ENCODE results near the gene TRUB2.
"Not testable (repeated sequence)": the region's sequence is repeated elsewhere in the genome, so short reads cannot be mapped to it uniquely, and the experiment has no call there.

The TRUB2 gene

GRCh38 chr9:128341435-128341849 is 19.2 kb upstream of the TRUB2 start:
- DNase-seq (ENCODE audit: low read depth in 1 of 2, low spot score in 1 of 2): peak; percentile 28 to 45

- DNase-seq (ENCODE audit: low read depth in 1 of 2, low spot score in 1 of 2): no peak
Measured at GRCh38 chr9:128340691-128341434, 18.6 kb upstream of the TRUB2 start.

- peak; percentile 57 to 76 for DNase-seq (ENCODE audit: low read depth in 1 of 2, low spot score in 1 of 2)
Measured at GRCh38 chr9:128339761-128340690, 17.8 kb upstream of the TRUB2 start, which contains the start of gene SLC27A4. SLC27A4 (plus strand) TSS chr9:128340527; CDS start chr9:128343133, 2,606 bp downstream.

GRCh38 chr9:128338852-128339614 is 16.8 kb upstream of the TRUB2 start:
- DNase-seq (ENCODE audit: low read depth in 1 of 2, low spot score in 1 of 2): not testable (repeated sequence)

GRCh38 chr9:128337936-128338335 is 15.7 kb upstream of the TRUB2 start:
- no peak for DNase-seq (ENCODE audit: low read depth in 1 of 2, low spot score in 1 of 2)

GRCh38 chr9:128335914-128336313 is 13.7 kb upstream of the TRUB2 start:
- no peak for DNase-seq (ENCODE audit: low read depth in 1 of 2, low spot score in 1 of 2)

- no peak for DNase-seq (ENCODE audit: low read depth in 1 of 2, low spot score in 1 of 2)
Measured at GRCh38 chr9:128335161-128335560, 12.9 kb upstream of the TRUB2 start.

GRCh38 chr9:128333451-128333869 is 11.2 kb upstream of the TRUB2 start:
- DNase-seq (ENCODE audit: low read depth in 1 of 2, low spot score in 1 of 2): no peak

- no peak for DNase-seq (ENCODE audit: low read depth in 1 of 2, low spot score in 1 of 2)
Measured at GRCh38 chr9:128325629-128326028, 3.4 kb upstream of the TRUB2 start.

- DNase-seq (ENCODE audit: low read depth in 1 of 2, low spot score in 1 of 2): no peak
Measured at GRCh38 chr9:128324401-128324800, 2.2 kb upstream of the TRUB2 start.

GRCh38 chr9:128323791-128324190 is 1.5 kb upstream of the TRUB2 start:
- DNase-seq (ENCODE audit: low read depth in 1 of 2, low spot score in 1 of 2): no peak

- no peak for DNase-seq (ENCODE audit: low read depth in 1 of 2, low spot score in 1 of 2)
Measured at GRCh38 chr9:128323212-128323730, 1.0 kb upstream of the TRUB2 start.

- DNase-seq (ENCODE audit: low read depth in 1 of 2, low spot score in 1 of 2): no peak
Measured at GRCh38 chr9:128321879-128322403, 306 bp downstream of the TRUB2 start.

- no peak for DNase-seq (ENCODE audit: low read depth in 1 of 2, low spot score in 1 of 2)
Measured at GRCh38 chr9:128321343-128321742, 904 bp downstream of the TRUB2 start.

GRCh38 chr9:128317629-128318028 is 4.6 kb downstream of the TRUB2 start:
- DNase-seq (ENCODE audit: low read depth in 1 of 2, low spot score in 1 of 2): no peak

- DNase-seq (ENCODE audit: low read depth in 1 of 2, low spot score in 1 of 2): no peak
Measured at GRCh38 chr9:128316421-128316820, 5.8 kb downstream of the TRUB2 start.

- DNase-seq (ENCODE audit: low read depth in 1 of 2, low spot score in 1 of 2): no peak
Measured at GRCh38 chr9:128314697-128315096, 7.5 kb downstream of the TRUB2 start.

GRCh38 chr9:128310461-128310860 is 11.8 kb downstream of the TRUB2 start:
- DNase-seq (ENCODE audit: low read depth in 1 of 2, low spot score in 1 of 2): no peak

- no peak for DNase-seq (ENCODE audit: low read depth in 1 of 2, low spot score in 1 of 2)
Measured at GRCh38 chr9:128309551-128309950, 12.7 kb downstream of the TRUB2 start.

GRCh38 chr9:128304971-128305288 is 17.3 kb downstream of the TRUB2 start:
- DNase-seq (ENCODE audit: low read depth in 1 of 2, low spot score in 1 of 2): no peak

Data from activated T-helper 1 cell treated with anti-CD3 and anti-CD28 coated beads, Interleukin-2, amount 50 U/mL, for 16 hours (primary cell).